Stimulated activated naive CD8-positive, alpha-beta T cell treated with anti-CD3 and anti-CD28 coated beads, Interleukin-15, amount 100 ng/mL, for 72 hours (primary cell): ENCODE measurements around the gene MRPL43.
A peak's percentile ranks its signal among the peaks of the same experiment; 100 is the strongest.

Source experiments
- ATAC-seq: fragments of 150-1000 bp; cut with Tn5 transposase; 2 replicates; pipeline ENCODE4 v1.10.0; 2021; ENCODE audit warnings: mild to moderate bottlenecking, moderate library complexity
- DNase-seq, 2 donors: peaks; one replicate each; pipeline ENCODE4 v3.0.0; 2021 to 2022
- H3K27ac Mint-ChIP-seq, 2 donors: one replicate each; pipeline ENCODE4 v1.8.0; 2022; ENCODE audit warnings: mild to moderate bottlenecking in 2 of 2, mixed read lengths in 2 of 2, moderate library complexity in 2 of 2
- H3K27me3 Mint-ChIP-seq: one replicate; pipeline ENCODE4 v1.8.0; 2022; ENCODE audit warnings: mixed read lengths
- H3K4me1 Mint-ChIP-seq: one replicate; pipeline ENCODE4 v1.8.0; 2022; ENCODE audit warnings: mild to moderate bottlenecking, mixed read lengths
- H3K4me3 Mint-ChIP-seq, 2 donors: one replicate each; pipeline ENCODE4 v1.8.0; 2022; ENCODE audit warnings: mild to moderate bottlenecking in 2 of 2, mixed read lengths in 2 of 2, moderate library complexity in 1 of 2
- H3K9me3 Mint-ChIP-seq, 2 donors: one replicate each; pipeline ENCODE4 v1.8.0; 2022; ENCODE audit warnings: mixed read lengths in 2 of 2

MRPL43 gene

DNA sequence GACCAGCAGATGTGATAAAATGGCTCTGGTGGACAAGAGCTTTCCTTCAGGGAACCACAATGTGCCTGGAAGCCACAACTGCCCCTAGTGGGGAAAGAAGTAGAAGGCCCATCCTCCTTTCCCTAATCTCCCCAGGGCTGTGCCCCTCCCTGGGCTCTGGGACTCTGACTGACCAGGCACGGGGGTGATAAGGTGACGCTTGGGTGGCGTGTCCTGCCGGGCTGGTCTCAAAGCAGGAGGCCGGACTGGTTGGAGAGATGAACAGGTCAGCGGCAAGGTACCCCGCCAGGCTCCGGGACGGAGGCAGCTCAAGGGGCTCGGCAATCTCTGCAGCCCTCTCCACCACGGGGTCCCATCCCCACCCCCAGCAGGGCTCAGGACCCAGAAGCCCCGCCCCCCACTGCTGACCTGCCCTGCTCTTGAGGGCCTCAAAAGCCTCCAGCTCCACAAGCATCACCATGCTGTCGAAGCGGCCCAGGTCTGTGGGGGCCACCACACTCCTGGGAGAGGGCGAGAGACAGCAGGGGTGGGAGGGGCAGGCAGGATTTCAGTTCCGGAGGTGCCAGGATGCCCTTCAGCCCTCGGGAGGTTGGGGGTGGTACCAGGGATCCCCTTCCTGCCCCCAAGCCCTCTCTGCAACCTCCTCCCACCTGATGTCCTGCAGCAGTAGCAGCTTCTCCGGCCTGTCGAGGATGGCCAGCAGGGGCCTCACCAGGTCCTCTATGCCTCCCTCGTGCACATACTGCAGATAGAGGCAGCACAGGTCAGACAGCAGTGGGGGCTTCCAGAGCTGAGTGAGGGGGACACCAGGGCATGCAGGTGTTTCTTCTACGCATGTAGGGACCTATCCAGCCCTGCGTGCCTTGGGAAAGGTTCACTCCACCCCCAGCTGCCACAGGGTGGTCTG is 24.5 kb upstream of the MRPL43 start:
- Mint-ChIP-seq H3K27ac (peak overlapping the region in 1 of 2 donors; percentile 37), H3K9me3 (no peaks in the 10 kb centered on the region), H3K27me3 (peaks cover 37% of the 10 kb centered on the region), H3K4me3 (no peak overlapping the region), H3K4me1 (peaks cover 29% of the 10 kb centered on the region)
- ATAC-seq = no peak
- DNase-seq = no peak

- H3K27ac Mint-ChIP-seq = no peak overlapping the region
- no peak for ATAC-seq
These were observed 23.0 kb upstream of the MRPL43 start for GRCh38 chr10:101010329-101010728.

DNA sequence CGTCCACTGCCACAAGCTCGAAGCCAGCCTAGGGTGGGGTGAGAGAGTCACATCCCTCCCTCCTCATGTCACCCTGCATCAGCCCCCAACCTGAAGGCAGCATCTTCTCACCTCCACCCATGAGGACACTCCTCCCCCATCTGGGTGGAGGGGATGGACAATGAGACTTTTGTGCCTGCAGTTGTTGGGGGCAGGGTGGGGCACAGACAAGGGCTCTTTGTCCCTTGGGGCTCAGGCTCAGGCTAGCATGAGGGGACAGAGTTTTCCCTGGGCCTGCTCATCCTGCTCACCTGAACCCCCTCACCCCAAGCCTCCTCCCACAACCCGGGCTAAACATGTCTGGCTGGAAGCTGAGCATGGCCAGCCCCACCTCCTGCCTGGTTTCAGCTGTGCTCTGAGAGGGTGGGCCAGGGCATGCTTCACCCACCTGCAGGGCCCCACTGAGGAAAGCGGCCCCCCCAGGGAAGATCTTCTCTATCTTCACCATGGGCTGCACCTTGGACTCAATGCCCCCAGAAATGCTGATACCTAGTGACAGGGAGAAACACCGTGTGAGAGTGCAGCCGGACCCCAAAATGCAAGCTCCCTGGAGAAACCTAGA is 21.6 kb upstream of the MRPL43 start:
- Mint-ChIP-seq H3K9me3 (no peaks in the 10 kb centered on the region), H3K4me3 (no peak overlapping the region), H3K4me1 (peaks cover 12% of the 10 kb centered on the region), H3K27me3 (peaks cover 8% of the 10 kb centered on the region), H3K27ac (peak overlapping the region in 1 of 2 donors; percentile 19)
- ATAC-seq = no peak
- no peak for DNase-seq

More at GRCh38 chr10:101010329-101010728, 23.0 kb upstream of the MRPL43 start:
- H3K4me3 Mint-ChIP-seq = no peak overlapping the region
- no peaks in the 10 kb centered on the region for H3K9me3 Mint-ChIP-seq
- peaks cover 22% of the 10 kb centered on the region for H3K27me3 Mint-ChIP-seq
- DNase-seq = no peak
- peaks cover 26% of the 10 kb centered on the region for H3K4me1 Mint-ChIP-seq

- peaks cover 3% of the 10 kb centered on the region for H3K27me3 Mint-ChIP-seq
- H3K27ac Mint-ChIP-seq = peak overlapping the region in 1 of 2 donors; percentile 27
- H3K4me3 Mint-ChIP-seq = no peak overlapping the region
- peaks cover 7% of the 10 kb centered on the region for H3K4me1 Mint-ChIP-seq
- no peak for ATAC-seq
- H3K9me3 Mint-ChIP-seq = no peaks in the 10 kb centered on the region
- DNase-seq = no peak
These were observed 20.9 kb upstream of the MRPL43 start for GRCh38 chr10:101007915-101008822.

GRCh38 chr10:101007099-101007711 is 19.9 kb upstream of the MRPL43 start:
- H3K27me3 Mint-ChIP-seq = no peaks in the 10 kb centered on the region
- DNase-seq = no peak
- no peak overlapping the region for H3K4me3 Mint-ChIP-seq
- H3K9me3 Mint-ChIP-seq = no peaks in the 10 kb centered on the region
- no peaks in the 10 kb centered on the region for H3K4me1 Mint-ChIP-seq
- no peak for ATAC-seq
- H3K27ac Mint-ChIP-seq = no peak overlapping the region

GRCh38 chr10:101006593-101007098 is 19.3 kb upstream of the MRPL43 start:
- no peaks in the 10 kb centered on the region for H3K9me3 Mint-ChIP-seq
- DNase-seq = no peak
- H3K4me3 Mint-ChIP-seq = no peak overlapping the region
- H3K27me3 Mint-ChIP-seq = no peaks in the 10 kb centered on the region
- H3K4me1 Mint-ChIP-seq = no peaks in the 10 kb centered on the region
- no peak overlapping the region for H3K27ac Mint-ChIP-seq
- ATAC-seq = no peak

DNA sequence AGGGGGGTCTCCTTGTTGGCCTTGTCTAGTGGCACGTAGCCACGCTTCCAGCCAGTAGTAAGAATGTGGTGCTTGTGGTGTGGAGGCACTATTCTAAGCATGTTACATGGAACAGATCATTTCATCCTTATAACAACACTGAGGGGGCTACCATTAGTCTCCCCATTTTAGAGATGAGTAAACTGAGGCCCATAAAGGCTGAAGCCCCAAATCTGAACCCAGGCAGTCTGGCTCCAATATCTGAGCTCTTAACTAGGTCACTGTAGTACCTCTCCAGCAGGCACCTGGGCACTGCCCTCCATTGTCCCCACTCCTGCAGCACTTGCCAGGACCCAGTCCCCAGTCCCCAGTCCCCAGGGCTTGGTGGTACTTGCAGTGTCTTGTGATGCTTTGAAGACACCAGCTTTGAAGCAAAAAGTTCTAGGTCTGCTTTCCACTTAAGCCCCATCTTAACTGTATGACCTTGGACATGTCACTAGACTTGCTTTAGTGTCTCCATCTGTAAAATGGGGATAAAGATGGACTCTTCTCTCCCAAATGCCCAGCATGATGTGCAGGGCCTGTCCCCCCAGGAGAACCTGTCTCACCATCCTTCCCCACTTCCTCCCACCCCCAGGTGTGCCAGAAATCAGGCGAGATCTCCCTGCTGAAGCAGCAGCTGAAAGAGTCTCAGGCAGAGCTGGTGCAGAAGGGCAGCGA is 18.7 kb upstream of the MRPL43 start:
- no peak for ATAC-seq
- Mint-ChIP-seq H3K9me3 (no peaks in the 10 kb centered on the region), H3K4me1 (peaks cover 4% of the 10 kb centered on the region)

DNA sequence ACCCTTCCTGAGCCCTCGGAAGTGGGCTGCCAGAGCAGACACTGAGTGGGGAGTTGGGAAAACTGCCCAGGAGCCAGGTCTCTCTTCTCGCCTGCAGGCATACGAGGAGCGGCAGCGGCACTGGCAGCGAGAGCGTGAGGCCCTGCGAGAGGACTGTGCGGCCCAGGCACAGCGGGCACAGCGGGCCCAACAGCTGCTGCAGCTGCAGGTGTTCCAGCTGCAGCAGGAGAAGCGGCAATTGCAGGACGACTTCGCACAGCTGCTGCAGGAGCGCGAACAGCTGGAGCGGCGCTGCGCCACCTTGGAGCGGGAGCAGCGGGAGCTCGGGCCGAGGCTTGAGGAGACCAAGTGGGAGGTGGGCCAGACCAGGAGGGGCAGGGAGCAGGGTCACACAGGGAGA is 18.1 kb upstream of the MRPL43 start:
- no peak for ATAC-seq

More for the DNA sequence above, 18.7 kb upstream of the MRPL43 start:
- H3K27ac Mint-ChIP-seq = peak overlapping the region in 1 of 2 donors; percentile 50
- no peaks in the 10 kb centered on the region for H3K27me3 Mint-ChIP-seq
- no peak for DNase-seq
- H3K4me3 Mint-ChIP-seq = no peak overlapping the region

GRCh38 chr10:101003639-101004206 is 16.4 kb upstream of the MRPL43 start:
- ATAC-seq (no peak), DNase-seq (no peak)
- Mint-ChIP-seq H3K4me1 (peaks cover 17% of the 10 kb centered on the region), H3K27ac (no peak overlapping the region), H3K27me3 (no peaks in the 10 kb centered on the region), H3K9me3 (no peaks in the 10 kb centered on the region), H3K4me3 (no peak overlapping the region)

More for the DNA sequence above, 18.1 kb upstream of the MRPL43 start:
- no peak for DNase-seq
- Mint-ChIP-seq H3K4me1 (peaks cover 10% of the 10 kb centered on the region), H3K27me3 (no peaks in the 10 kb centered on the region), H3K4me3 (no peak overlapping the region), H3K27ac (peak overlapping the region; percentile 48 to 65), H3K9me3 (no peaks in the 10 kb centered on the region)

GRCh38 chr10:101002456-101002855 is 15.2 kb upstream of the MRPL43 start:
- ATAC-seq (no peak), DNase-seq (no peak)
- no peak overlapping the region for H3K4me3 Mint-ChIP-seq
- H3K27ac Mint-ChIP-seq = no peak overlapping the region
- H3K27me3 Mint-ChIP-seq = no peaks in the 10 kb centered on the region
- peaks cover 27% of the 10 kb centered on the region for H3K4me1 Mint-ChIP-seq
- no peaks in the 10 kb centered on the region for H3K9me3 Mint-ChIP-seq

DNA sequence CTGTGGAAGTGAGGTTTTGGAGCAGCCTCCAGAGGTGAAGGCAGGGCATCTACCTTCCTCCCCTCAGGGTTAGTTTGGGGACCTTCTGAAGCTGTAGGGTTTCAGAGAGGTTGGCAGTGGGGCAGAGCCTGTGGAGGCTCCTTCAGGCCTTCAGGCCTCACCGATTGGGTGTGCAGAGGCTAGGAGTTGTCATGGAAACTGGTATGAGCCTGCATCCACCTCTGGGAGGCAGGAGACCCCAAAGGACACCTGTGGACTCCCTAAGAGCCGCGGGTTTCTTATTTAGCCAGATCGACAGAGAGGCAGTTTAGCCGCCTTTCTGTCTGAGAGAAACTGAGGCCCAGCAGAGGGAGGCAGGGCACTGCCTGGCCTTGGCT is 14.3 kb upstream of the MRPL43 start:
- peaks cover 28% of the 10 kb centered on the region for H3K4me1 Mint-ChIP-seq
- ATAC-seq (no peak), DNase-seq (no peak)
- no peaks in the 10 kb centered on the region for H3K27me3 Mint-ChIP-seq
- no peaks in the 10 kb centered on the region for H3K9me3 Mint-ChIP-seq
- H3K4me3 Mint-ChIP-seq = no peak overlapping the region
- H3K27ac Mint-ChIP-seq = no peak overlapping the region

- Mint-ChIP-seq H3K4me3 (peak overlapping the region; percentile 47 to 66), H3K4me1 (peaks cover 34% of the 10 kb centered on the region), H3K27ac (peak overlapping the region; percentile 20 to 23), H3K9me3 (no peaks in the 10 kb centered on the region), H3K27me3 (no peaks in the 10 kb centered on the region)
- no peak for ATAC-seq
- no peak for DNase-seq
These were observed 13.8 kb upstream of the MRPL43 start for GRCh38 chr10:101000915-101001658.

- H3K27me3 Mint-ChIP-seq = no peaks in the 10 kb centered on the region
- ATAC-seq (no peak), DNase-seq (no peak)
- H3K9me3 Mint-ChIP-seq = no peaks in the 10 kb centered on the region
- peak overlapping the region; percentile 23 to 25 for H3K27ac Mint-ChIP-seq
- peaks cover 37% of the 10 kb centered on the region for H3K4me1 Mint-ChIP-seq
- peak overlapping the region; percentile 66 to 77 for H3K4me3 Mint-ChIP-seq
These were observed 13.0 kb upstream of the MRPL43 start for GRCh38 chr10:101000127-101000914.
